CD4-positive, CD25-positive, alpha-beta regulatory T cell (primary cell): ENCODE measurements around the gene OR1S2. TPM values are rescaled to one million over a fixed set of nuclear protein-coding genes. Genes with fewer than 3 reads are reported as not detected.

ENCODE experiments used
- ATAC-seq, 2 donors: fragments of 150-1000 bp; cut with Tn5 transposase; one replicate each; pipeline ENCODE4 v1.10.0; 2021; ENCODE audit warnings: low read depth in 2 of 2, moderate number of reproducible peaks in 2 of 2, moderate library complexity in 1 of 2
- DNase-seq, 3 donors: peaks; one replicate each; pipeline versions ENCODE4 v3.0.0 to v3.0.0-alpha.2; 2012 to 2022; ENCODE audit warnings: mixed read lengths in 1 of 3
- H3K27ac ChIP-seq: one replicate; pipeline ENCODE4 v1.7.0; 2013; ENCODE audit warnings: mild to moderate bottlenecking, low read length; ENCODE audit not compliant: insufficient read depth, poor library complexity, severe bottlenecking
- H3K27me3 ChIP-seq: one replicate; pipeline ENCODE4 v1.7.0; 2013; ENCODE audit warnings: low read length; ENCODE audit not compliant: control insufficient read depth, insufficient read depth
- H3K36me3 ChIP-seq: one replicate; pipeline ENCODE4 v1.7.0; 2013; ENCODE audit warnings: mild to moderate bottlenecking, low read length, moderate library complexity; ENCODE audit not compliant: control insufficient read depth, insufficient read depth
- H3K4me1 ChIP-seq: 2 replicates; pipeline ENCODE4 v1.7.0; 2013; ENCODE audit warnings: mild to moderate bottlenecking, low read length; ENCODE audit not compliant: insufficient read depth, control insufficient read depth, poor library complexity, severe bottlenecking
- H3K4me3 ChIP-seq: one replicate; pipeline ENCODE4 v1.7.0; 2013; ENCODE audit warnings: low read depth, mild to moderate bottlenecking, low read length, moderate library complexity
- H3K9me3 ChIP-seq, 2 experiments: 1 replicate in 1 of 2; 2 replicates in 1 of 2; pipeline ENCODE4 v1.7.0; 2013; ENCODE audit warnings: low read length in 2 of 2, mild to moderate bottlenecking in 1 of 2, moderate library complexity in 1 of 2; ENCODE audit not compliant: control insufficient read depth in 2 of 2
- H3K27ac Mint-ChIP-seq, 3 donors: one replicate each; pipeline ENCODE4 v1.8.0; 2020 to 2022; ENCODE audit warnings: mild to moderate bottlenecking in 3 of 3, mixed read lengths in 3 of 3, moderate library complexity in 2 of 3
- H3K27me3 Mint-ChIP-seq: one replicate; pipeline ENCODE4 v1.8.0; 2022; ENCODE audit warnings: mild to moderate bottlenecking, mixed read lengths
- H3K36me3 Mint-ChIP-seq: one replicate; pipeline ENCODE4 v1.8.0; 2020; ENCODE audit warnings: mixed read lengths
- H3K4me1 Mint-ChIP-seq, 4 donors: one replicate each; pipeline ENCODE4 v1.8.0; 2020 to 2022; ENCODE audit warnings: mixed read lengths in 4 of 4, mild to moderate bottlenecking in 1 of 4
- H3K4me3 Mint-ChIP-seq, 4 donors: one replicate each; pipeline ENCODE4 v1.8.0; 2020 to 2022; ENCODE audit warnings: mild to moderate bottlenecking in 4 of 4, mixed read lengths in 4 of 4, moderate library complexity in 3 of 4
- H3K9me3 Mint-ChIP-seq, 7 donors: one replicate each; pipeline ENCODE4 v1.8.0; 2020 to 2022; ENCODE audit warnings: mixed read lengths in 7 of 7, mild to moderate bottlenecking in 3 of 7, moderate library complexity in 2 of 7
- polyA plus RNA-seq, 4 donors: library from polyadenylated mRNA; unstranded; fragments of 300-500 nt; fragmentation: Illumina TruSeq; gene quantifications; one replicate each; pipeline ENCODE4 v1.2.3, GENCODE V29; 2021
- total RNA-seq: library from RNA; stranded (reverse); gene quantifications from one replicate; pipeline ENCODE4 v1.2.3, GENCODE V29; 2022

OR1S2 gene
- total and polyA plus RNA-seq, 5 donors from 2014 or later: not detected

DNA sequence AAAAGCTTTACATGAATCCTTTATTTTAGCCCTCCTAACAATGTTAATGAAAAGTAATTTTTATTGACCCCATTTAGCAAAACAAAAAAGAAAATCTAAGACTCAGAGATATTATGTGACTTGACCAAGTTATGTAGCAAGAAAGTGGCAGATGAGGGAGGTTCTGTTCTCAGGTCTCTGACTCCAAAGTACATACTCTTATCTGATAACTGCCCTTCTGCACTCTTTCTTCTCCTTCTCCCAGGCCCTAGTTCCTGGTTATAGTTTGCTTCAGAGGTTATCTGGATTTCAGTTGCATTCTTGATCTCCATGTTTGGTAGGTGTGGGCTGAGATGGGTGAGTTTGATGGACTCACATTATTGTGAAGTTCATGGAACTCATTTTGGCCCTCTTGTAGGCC lies 10.6 kb downstream of the OR1S2 start:
- Histone ChIP-seq H3K36me3 (no peaks in the 10 kb centered on the region), H3K27ac (no peak overlapping the region), H3K4me3 (no peak overlapping the region), H3K27me3 (no peaks in the 10 kb centered on the region), H3K4me1 (no peaks in the 10 kb centered on the region), H3K9me3 (no peaks in the 10 kb centered on the region)
- Mint-ChIP-seq H3K4me3 (no peak overlapping the region), H3K27ac (no peak overlapping the region), H3K27me3 (no peaks in the 10 kb centered on the region), H3K4me1 (no peaks in the 10 kb centered on the region), H3K9me3 (peaks cover 0 to 18% (median 4%) of the 10 kb centered on the region in 7 donors), H3K36me3 (no peaks in the 10 kb centered on the region)
- no peak for DNase-seq
- no peak for ATAC-seq

DNA sequence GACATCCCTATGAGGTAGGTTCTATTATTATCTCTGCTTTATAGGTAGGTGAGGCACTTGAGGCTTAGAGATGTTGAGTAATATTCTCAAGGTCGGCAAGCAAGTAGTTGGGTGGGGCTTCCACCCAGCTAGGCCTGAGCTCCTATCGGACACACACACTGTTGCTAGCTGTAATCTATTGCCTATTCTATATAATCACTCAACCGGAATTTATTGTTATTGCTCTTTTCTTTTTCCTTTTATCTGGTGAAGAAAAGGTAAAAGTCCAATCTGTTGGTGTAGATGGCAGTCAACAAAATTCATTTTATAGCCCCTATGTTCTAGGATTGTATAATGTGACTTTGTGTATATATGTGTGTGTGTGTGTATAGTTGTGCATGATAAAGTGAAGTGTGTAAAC lies 11.7 kb downstream of the OR1S2 start:
- Histone ChIP-seq H3K9me3 (no peaks in the 10 kb centered on the region), H3K27me3 (no peaks in the 10 kb centered on the region), H3K4me3 (no peak overlapping the region), H3K36me3 (no peaks in the 10 kb centered on the region), H3K27ac (no peak overlapping the region), H3K4me1 (no peaks in the 10 kb centered on the region)
- Mint-ChIP-seq H3K27me3 (no peaks in the 10 kb centered on the region), H3K36me3 (no peaks in the 10 kb centered on the region), H3K4me1 (no peaks in the 10 kb centered on the region), H3K4me3 (no peak overlapping the region), H3K9me3 (peaks cover 0 to 7% (median 0%) of the 10 kb centered on the region in 7 donors), H3K27ac (no peak overlapping the region)
- DNase-seq: no peak
- ATAC-seq: no peak

DNA sequence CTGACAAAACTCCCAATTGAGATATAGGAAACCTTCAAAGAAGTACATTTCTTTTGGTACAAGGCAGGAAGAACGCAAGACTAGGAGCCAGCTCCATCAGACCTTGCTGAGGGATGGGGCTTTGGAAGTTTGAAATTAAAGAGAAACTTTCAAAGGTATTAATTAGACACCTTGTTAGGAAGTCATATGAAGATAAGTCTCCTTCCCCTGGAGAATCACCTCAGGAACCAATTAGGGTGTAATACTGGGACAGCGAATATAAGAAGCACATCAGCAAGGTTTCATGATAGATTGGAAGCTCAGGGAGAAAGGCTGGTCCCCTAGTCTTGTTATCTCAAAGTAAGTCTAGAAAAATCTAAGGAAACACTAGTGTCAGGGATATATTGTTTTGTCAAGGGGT lies 15.2 kb downstream of the OR1S2 start, which contains the start of gene OR9Q2:
OR9Q2 (plus strand) TSS at position 301 of the 400 bp plus-strand sequence. CDS start 1,421 bp downstream, outside the sequence.
- DNase-seq (no peak), ATAC-seq (no peak)
- Histone ChIP-seq H3K4me3 (no peak within 1 kb of the TSS), H3K27ac (no peak within 1 kb of the TSS), H3K36me3 (no peaks in the 10 kb centered on the region), H3K9me3 (no peaks in the 10 kb centered on the region), H3K4me1 (no peaks in the 10 kb centered on the region), H3K27me3 (no peaks in the 10 kb centered on the region)
- Mint-ChIP-seq H3K36me3 (no peaks in the 10 kb centered on the region), H3K27ac (no peak within 1 kb of the TSS), H3K4me1 (no peaks in the 10 kb centered on the region), H3K9me3 (peaks cover 0 to 2% (median 0%) of the 10 kb centered on the region in 7 donors), H3K27me3 (no peaks in the 10 kb centered on the region), H3K4me3 (no peak within 1 kb of the TSS)

DNA sequence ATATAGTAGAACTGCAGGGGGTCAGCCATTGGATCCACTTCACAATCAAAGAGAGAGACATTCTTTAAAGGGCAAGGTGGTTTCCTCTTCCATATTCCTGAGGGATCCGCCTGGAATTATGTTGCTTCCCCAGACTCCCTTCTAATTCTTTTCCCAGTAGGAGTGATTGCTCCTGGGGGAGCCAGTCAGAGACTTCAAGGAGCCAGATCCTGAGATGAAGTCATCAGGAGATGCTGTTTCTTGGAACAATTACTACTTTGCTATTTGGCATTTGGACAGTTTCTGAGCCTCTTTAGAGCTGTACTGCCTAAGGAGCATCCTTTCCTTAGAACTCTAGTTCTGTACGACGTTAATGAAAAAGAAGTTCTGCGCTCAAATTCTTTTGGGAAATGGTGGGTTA lies 17.0 kb downstream of the OR1S2 start:
- no peaks in the 10 kb centered on the region for H3K36me3 Mint-ChIP-seq
- no peak overlapping the region for H3K4me3 ChIP-seq
- H3K27ac Mint-ChIP-seq: no peak overlapping the region
- H3K4me3 Mint-ChIP-seq: no peak overlapping the region
- H3K9me3 Mint-ChIP-seq: peaks cover 0 to 2% (median 0%) of the 10 kb centered on the region in 7 donors
- no peaks in the 10 kb centered on the region for H3K4me1 Mint-ChIP-seq
- H3K36me3 ChIP-seq: no peaks in the 10 kb centered on the region
- no peaks in the 10 kb centered on the region for H3K9me3 ChIP-seq
- no peaks in the 10 kb centered on the region for H3K4me1 ChIP-seq
- DNase-seq (no peak), ATAC-seq (no peak)
- H3K27me3 ChIP-seq: no peaks in the 10 kb centered on the region
- H3K27me3 Mint-ChIP-seq: no peaks in the 10 kb centered on the region
- no peak overlapping the region for H3K27ac ChIP-seq

DNA sequence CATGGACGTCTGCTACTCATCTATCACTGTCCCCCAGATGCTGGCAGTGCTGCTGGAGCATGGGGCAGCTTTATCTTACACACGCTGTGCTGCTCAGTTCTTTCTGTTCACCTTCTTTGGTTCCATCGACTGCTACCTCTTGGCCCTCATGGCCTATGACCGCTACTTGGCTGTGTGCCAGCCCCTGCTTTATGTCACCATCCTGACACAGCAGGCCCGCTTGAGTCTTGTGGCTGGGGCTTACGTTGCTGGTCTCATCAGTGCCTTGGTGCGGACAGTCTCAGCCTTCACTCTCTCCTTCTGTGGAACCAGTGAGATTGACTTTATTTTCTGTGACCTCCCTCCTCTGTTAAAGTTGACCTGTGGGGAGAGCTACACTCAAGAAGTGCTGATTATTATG lies 24.3 kb downstream of the OR1S2 start:
- Mint-ChIP-seq H3K27me3 (peaks cover 8% of the 10 kb centered on the region), H3K36me3 (no peaks in the 10 kb centered on the region), H3K4me1 (no peaks in the 10 kb centered on the region), H3K9me3 (peaks cover 0 to 7% (median 0%) of the 10 kb centered on the region in 7 donors), H3K4me3 (no peak overlapping the region), H3K27ac (no peak overlapping the region)
- Histone ChIP-seq H3K27me3 (no peaks in the 10 kb centered on the region), H3K36me3 (no peaks in the 10 kb centered on the region), H3K27ac (no peak overlapping the region), H3K4me3 (no peak overlapping the region), H3K9me3 (no peaks in the 10 kb centered on the region), H3K4me1 (no peaks in the 10 kb centered on the region)
- DNase-seq (no peak), ATAC-seq (no peak)

DNA sequence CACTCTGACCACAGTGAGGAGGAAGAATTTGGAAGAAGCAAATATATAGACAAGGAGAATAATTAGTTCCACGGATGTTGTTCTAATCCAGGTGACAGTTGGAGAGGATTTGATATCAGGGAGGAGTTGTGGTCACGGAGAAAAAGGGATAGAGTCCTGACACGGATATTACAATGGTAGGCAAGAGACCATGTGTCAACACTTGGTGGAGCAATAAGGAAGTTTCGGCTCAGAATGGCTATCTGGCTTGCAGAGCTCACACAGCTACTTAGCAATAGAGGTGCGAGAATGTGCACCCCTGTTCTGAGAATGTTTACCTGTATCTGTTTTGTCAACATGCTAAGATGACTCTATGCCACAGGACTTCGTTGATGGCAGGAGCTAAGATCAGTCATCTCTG lies 25.5 kb downstream of the OR1S2 start:
- Histone ChIP-seq H3K27me3 (no peaks in the 10 kb centered on the region), H3K27ac (no peak overlapping the region), H3K36me3 (no peaks in the 10 kb centered on the region), H3K4me1 (no peaks in the 10 kb centered on the region), H3K4me3 (no peak overlapping the region), H3K9me3 (no peaks in the 10 kb centered on the region)
- Mint-ChIP-seq H3K4me1 (no peaks in the 10 kb centered on the region), H3K27me3 (peaks cover 8% of the 10 kb centered on the region), H3K36me3 (no peaks in the 10 kb centered on the region), H3K9me3 (peaks cover 0 to 7% (median 0%) of the 10 kb centered on the region in 7 donors), H3K4me3 (no peak overlapping the region), H3K27ac (no peak overlapping the region)
- no peak for ATAC-seq
- no peak for DNase-seq

DNA sequence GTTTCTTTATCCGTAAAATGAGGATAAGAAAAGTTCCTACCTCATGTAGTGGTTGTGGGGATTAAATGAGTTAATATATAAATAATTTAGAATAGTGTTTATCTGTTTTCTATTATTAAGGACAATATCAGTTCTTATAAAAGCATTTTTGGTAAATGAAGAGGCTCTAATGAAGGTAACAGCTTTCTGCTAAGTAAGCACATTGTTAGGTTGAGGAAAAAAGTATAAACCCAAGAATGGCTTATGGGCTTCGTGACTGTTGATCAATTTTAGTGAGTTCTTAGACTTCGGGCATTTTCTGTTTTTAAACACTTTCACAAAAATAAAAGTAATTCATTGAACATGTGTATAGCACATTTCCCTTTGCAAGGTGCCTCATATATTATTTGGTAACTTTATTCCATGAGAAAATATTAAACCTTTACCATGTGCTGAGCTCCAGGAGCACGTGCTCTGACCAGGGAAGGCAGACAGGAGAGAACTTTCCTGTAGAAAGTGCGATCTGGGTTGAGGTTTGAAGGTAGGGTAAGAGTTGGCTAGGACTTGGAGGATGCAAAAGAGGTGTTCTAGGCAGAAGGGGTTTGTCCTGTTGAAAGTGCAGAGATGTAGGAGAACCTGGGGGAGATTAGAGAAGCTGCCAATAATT lies 26.4 kb downstream of the OR1S2 start:
- H3K4me1 ChIP-seq: no peaks in the 10 kb centered on the region
- H3K27me3 ChIP-seq: no peaks in the 10 kb centered on the region
- DNase-seq: no peak
- H3K36me3 ChIP-seq: no peaks in the 10 kb centered on the region
- Mint-ChIP-seq H3K4me1 (no peaks in the 10 kb centered on the region), H3K27ac (no peak overlapping the region), H3K36me3 (no peaks in the 10 kb centered on the region), H3K9me3 (peaks cover 0 to 7% (median 0%) of the 10 kb centered on the region in 7 donors), H3K4me3 (no peak overlapping the region), H3K27me3 (peaks cover 8% of the 10 kb centered on the region)
- H3K9me3 ChIP-seq: no peaks in the 10 kb centered on the region
- ATAC-seq: no peak
- H3K4me3 ChIP-seq: no peak overlapping the region
- no peak overlapping the region for H3K27ac ChIP-seq

DNA sequence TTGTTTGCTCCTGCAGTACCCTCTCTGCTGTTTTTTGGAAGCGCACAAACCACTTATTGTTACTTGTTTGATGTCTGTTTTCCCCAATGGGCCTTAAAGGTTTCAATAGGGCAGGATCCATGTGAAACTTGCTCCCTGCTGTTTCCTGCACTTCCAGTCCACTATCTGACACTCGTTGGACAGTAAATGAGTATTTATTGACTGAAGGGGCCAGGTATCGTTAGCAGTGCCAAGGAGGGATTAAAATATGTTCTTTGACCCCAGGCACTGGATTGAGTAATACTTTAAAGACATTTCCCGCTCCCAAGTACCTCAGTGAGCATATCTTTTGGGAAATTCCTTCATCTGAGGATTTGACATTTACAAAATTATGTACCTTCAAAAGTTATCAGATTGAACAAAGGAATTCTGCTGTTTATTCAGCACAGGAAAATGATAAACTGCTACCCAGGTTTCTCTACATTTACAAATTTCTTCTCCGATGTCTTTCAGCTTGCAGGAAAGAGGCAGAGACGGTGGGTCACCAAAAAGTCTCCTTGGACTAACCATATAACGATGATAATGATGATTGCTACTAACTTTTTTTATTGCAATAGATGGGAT lies 38.3 kb downstream of the OR1S2 start:
- H3K27me3 Mint-ChIP-seq: peaks cover 4% of the 10 kb centered on the region
- H3K4me3 ChIP-seq: no peak overlapping the region
- H3K27ac ChIP-seq: no peak overlapping the region
- no peak overlapping the region for H3K4me3 Mint-ChIP-seq
- no peaks in the 10 kb centered on the region for H3K36me3 Mint-ChIP-seq
- no peaks in the 10 kb centered on the region for H3K4me1 Mint-ChIP-seq
- no peaks in the 10 kb centered on the region for H3K27me3 ChIP-seq
- H3K36me3 ChIP-seq: no peaks in the 10 kb centered on the region
- H3K9me3 Mint-ChIP-seq: peaks cover 0 to 2% (median 0%) of the 10 kb centered on the region in 7 donors
- H3K4me1 ChIP-seq: no peaks in the 10 kb centered on the region
- ATAC-seq (no peak), DNase-seq (no peak)
- no peak overlapping the region for H3K27ac Mint-ChIP-seq
- no peaks in the 10 kb centered on the region for H3K9me3 ChIP-seq
